A549 (cell line): ENCODE measurements around the gene POLD2.

ENCODE experiments used
- JUN ChIP-seq, 2 experiments: fragments of >200 bp; sonication (Bioruptor Twin); formaldehyde crosslinking; IDR thresholded peaks; 2 replicates in 1 of 2; 3 replicates in 1 of 2; pipeline ENCODE4 v1.6.1; 2016 to 2017
- POLR2A ChIP-seq: IDR thresholded peaks from 2 replicates; pipeline ENCODE4 v1.6.1; 2012; ENCODE audit warnings: mild to moderate bottlenecking, low read length
- RAD21 ChIP-seq, 2 experiments: fragments of >200 bp in 1 of 2; sonication (Bioruptor Twin) in 1 of 2; formaldehyde crosslinking in 1 of 2; IDR thresholded peaks in 1 of 2; conservative IDR thresholded peaks in 1 of 2; 2 replicates in 1 of 2; 3 replicates in 1 of 2; pipeline ENCODE4 v1.6.1; 2012 to 2018; ENCODE audit warnings: inconsistent platforms in 1 of 2
- RFX5 ChIP-seq: fragments of 450-650 bp; IDR thresholded peaks from 2 replicates; pipeline ENCODE4 v1.7.1; 2014; ENCODE audit warnings: antibody characterized with exemption, mild to moderate bottlenecking, moderate library complexity
- TF ChIP-seq, protein P1 (sequence below): fragments of >200 bp; sonication (Bioruptor Twin); formaldehyde crosslinking; IDR thresholded peaks from 3 replicates; pipeline ENCODE4 v1.5.1; 2016
- TF ChIP-seq, protein P2 (sequence below): fragments of 450-650 bp; IDR thresholded peaks from 2 replicates; pipeline ENCODE4 v1.6.1; 2014; ENCODE audit warnings: antibody characterized with exemption

- TF ChIP-seq, protein P1, sequence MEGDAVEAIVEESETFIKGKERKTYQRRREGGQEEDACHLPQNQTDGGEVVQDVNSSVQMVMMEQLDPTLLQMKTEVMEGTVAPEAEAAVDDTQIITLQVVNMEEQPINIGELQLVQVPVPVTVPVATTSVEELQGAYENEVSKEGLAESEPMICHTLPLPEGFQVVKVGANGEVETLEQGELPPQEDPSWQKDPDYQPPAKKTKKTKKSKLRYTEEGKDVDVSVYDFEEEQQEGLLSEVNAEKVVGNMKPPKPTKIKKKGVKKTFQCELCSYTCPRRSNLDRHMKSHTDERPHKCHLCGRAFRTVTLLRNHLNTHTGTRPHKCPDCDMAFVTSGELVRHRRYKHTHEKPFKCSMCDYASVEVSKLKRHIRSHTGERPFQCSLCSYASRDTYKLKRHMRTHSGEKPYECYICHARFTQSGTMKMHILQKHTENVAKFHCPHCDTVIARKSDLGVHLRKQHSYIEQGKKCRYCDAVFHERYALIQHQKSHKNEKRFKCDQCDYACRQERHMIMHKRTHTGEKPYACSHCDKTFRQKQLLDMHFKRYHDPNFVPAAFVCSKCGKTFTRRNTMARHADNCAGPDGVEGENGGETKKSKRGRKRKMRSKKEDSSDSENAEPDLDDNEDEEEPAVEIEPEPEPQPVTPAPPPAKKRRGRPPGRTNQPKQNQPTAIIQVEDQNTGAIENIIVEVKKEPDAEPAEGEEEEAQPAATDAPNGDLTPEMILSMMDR = no peak
- TF ChIP-seq RFX5 (no peak), POLR2A (no peak), JUN (IDR thresholded peaks at IDR 0.05) (no peak), RAD21 (conservative IDR thresholded peaks at IDR 0.05 in 1 of 2, IDR thresholded peaks at IDR 0.05 in 1 of 2) (no peak)
- TF ChIP-seq, protein P2, sequence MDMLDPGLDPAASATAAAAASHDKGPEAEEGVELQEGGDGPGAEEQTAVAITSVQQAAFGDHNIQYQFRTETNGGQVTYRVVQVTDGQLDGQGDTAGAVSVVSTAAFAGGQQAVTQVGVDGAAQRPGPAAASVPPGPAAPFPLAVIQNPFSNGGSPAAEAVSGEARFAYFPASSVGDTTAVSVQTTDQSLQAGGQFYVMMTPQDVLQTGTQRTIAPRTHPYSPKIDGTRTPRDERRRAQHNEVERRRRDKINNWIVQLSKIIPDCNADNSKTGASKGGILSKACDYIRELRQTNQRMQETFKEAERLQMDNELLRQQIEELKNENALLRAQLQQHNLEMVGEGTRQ = no peak
These were observed 19.8 kb downstream of the POLD2 start for GRCh38 chr7:44103566-44103922.
